Measurements from ENCODE around the gene CTBP2.

CTBP2 gene

DNA sequence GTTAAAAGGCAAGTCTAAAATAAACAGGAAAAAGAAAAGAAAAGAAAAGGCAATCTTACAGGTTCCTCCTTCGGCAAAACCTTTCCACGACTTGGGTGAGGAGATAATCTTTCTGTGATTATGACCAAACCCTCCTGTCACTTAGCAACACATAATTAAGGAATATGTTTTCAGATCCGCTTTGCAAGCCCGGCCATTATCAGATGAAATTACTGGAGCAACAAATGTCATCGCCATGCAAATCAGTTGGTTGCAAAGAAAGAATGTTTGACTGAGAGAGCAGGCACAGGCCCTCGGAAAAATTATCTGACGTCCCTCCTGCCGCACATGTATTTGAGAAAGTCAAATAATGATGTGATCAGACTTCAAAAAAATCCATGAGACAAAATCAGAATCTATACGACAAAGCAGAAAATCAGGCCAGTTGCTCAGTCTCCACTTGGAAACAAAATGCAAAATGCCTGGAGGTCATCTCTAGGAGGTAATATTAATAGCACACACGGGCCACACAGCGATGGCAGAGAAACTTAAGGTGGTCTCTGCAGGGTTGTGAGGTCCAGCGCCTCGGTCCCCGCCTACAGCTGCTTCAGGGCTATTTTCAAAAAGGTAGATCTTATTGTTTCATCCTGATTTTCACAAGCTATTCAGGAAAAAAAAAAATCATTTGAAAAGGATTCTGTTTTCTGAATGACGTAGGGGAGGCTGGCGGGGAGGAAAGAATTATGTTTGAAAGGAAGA is 135.7 kb downstream of the CTBP2 start:
- DNase-seq (ENCODE audit: low spot score): no peak

DNA sequence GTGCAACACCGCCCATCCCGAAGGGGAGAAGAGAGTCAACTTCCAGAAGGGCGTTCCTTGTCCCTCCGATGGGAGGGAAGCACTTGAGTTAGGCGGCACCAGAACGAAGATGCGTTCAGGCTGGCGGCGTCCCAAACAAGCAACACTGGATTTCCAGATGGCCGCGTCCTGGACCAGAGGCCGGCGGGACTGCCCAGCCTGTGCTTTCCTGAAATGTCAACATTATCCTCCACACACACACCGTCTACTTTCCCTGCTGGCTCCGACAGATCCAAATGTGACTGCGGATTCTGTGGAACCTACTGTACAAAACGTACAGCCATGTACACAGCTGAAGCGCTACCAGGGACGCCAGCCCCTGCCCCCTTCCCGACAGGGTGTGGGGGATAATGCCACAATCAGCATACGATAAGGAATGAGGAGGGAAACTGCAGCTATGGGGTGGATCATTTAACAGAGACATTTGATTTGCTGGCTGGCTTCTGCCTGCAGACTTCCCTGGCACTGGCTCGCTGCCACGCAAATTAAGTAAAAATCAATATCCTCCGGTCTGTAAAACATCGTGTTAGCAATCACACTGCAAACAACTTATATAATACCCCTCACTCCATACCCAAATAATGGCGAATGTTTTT is 136.4 kb downstream of the CTBP2 start:
- no peak for DNase-seq (ENCODE audit: low spot score)

GRCh38 chr10:125023255-125023654 is 137.1 kb downstream of the CTBP2 start:
- no peak for DNase-seq (ENCODE audit: low spot score)

- no peak for DNase-seq (ENCODE audit: low spot score)
These were observed 137.7 kb downstream of the CTBP2 start for GRCh38 chr10:125022671-125023070.

DNA sequence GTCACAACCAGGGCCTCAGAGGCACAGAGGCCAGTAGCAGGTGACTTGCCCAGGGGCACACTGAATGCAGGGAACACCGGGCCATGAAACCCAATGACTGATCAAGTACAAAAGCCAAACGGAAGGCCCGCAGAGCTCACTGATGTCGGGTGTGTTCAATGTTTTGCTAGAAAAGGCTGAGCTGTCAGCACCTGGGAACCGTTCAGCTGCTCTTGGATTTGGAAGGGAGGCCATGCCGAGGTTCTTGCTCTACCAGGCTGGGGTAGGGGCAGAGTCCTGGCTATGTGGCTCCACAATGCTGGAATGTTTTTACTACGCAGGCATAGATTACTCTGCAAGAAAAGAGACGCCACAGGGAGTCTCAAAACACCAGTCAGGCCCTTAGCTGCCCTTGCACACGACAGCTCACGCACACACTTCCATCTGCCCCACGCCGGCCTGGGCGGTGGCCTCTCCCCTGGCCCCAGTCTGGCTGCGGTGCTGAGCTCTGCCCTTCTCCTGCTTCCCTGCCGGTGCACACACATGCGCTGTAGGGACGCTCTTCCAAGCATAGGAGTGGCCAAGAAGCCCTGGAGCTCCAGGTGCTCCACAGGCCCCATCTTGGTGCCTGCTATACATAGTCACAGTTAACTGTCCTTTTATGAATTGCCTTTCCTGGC is 138.5 kb downstream of the CTBP2 start:
- no peak for DNase-seq (ENCODE audit: low spot score)

DNA sequence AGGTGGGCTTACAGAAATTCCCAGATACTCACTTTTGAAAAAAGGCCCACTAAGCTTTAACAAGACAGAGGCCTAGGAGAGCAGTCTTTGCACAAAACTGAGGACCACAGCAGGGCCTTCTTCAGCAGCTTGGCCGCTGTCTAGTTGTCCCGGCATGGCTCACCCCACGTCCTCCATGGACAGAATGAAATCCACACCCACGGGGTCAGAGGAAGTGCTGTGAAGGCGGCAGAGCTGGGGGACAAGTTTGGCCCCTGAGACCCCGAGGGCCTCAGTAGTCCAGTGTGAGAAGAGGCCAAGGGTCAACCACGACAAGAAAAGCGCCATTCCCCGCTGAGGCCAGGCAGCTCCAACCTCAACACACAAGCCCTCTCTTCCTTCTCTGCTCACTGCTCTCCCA is 139.5 kb downstream of the CTBP2 start:
- DNase-seq (ENCODE audit: low spot score): no peak

DNA sequence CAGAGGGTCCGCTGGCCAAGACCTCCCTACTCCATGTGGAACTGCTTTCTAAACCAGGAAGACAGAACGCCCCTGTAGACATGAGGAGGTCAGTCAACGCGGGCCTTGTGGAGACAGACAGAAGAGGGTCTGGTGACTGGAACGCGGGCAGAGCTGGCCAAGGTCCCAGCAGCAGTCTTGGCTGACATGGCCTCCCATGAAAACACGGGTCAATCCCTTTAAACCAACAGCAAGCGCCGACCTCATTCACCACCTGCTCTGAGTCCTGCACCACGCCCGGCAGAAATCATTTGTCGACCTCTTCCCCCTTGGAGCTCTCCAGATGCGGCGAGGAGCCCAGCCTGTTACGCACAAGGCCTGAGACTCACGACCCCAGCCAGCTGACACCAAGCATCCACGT is 140.0 kb downstream of the CTBP2 start:
- DNase-seq (ENCODE audit: low spot score): no peak

DNA sequence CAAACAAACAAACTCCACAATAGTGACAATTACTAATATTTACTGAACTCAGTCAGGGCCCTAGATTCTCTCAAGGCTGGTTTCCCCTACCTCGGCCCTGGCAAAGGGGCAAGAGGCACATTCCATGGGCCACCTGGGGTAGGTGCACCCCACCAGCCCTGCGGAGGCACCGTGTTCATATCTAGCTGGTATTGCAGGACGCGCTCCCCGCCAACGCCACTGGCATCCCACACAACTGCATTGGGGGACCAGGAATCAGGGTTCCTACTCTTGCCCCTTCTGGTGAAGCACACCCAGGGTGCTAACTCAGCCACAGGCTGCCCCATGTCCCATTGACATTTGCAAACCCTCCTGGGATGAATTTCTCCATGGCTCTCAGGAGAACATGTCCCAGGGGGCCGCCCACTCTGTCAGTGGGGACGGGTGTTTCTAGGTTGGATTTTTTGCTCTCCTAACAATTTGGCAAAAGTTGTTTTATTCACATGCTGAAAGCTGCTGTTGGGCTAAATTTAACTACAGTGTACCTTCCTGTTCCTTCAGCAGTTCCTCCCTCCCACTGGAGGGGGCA is 141.7 kb downstream of the CTBP2 start:
- no peak for DNase-seq (ENCODE audit: low spot score)

- no peak for DNase-seq (ENCODE audit: low spot score)
These were observed 142.6 kb downstream of the CTBP2 start for GRCh38 chr10:125017547-125018298.

GRCh38 chr10:125016611-125017202 is 143.7 kb downstream of the CTBP2 start:
- no peak for DNase-seq (ENCODE audit: low spot score)

DNA sequence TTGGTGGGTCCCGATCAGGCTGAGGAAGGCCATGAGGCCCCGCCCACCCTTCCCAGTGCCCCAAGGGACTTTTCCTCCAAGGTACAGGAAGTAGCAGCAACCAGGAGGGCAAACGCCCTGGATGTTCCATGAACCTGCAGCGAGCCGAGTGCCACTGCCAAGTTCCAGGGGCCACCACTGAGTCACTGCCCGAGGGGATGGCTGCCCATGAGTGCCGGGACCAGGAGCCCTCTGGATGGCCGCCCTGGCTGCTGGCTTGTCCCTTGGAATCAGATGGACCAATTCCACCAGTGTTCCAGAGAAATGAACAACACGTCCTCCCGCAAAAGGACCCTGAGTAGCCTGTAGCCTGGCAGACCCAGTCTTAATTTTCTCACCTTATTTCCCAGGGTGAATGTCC is 144.2 kb downstream of the CTBP2 start:
- DNase-seq (ENCODE audit: low spot score): no peak

DNA sequence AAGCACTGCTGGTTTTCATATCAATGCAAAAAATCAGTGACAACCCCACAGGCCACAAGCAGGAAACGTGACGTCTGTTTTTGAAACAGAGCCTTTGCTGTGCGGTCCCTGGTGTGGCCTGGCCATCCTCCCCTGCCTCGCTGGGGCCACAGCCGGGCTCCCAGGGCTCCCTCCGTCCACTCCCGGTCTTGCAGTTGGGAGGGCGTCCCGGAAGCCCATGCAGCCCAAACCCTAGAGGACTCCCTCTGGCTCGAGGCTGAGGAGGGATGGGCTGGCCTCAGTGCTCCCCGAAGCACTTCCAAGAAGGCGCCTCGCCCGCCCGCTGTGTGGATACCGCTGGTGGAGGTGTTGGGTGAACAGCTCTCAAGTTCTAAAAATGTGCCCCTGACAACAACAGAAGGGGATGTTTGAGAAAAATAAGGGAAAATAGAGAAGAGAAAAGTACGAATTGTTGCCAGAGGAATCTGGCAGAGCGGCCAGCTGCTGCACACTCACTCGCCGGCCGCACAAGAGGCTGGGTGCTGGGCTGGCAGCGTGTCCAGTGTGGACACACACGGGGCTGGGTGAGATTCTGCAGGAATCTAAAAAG is 144.9 kb downstream of the CTBP2 start:
- no peak for DNase-seq (ENCODE audit: low spot score)

- DNase-seq (ENCODE audit: low spot score): no peak
These were observed 145.5 kb downstream of the CTBP2 start for GRCh38 chr10:125014836-125015355.

- no peak for DNase-seq (ENCODE audit: low spot score)
These were observed 146.1 kb downstream of the CTBP2 start for GRCh38 chr10:125014086-125014830.

DNA sequence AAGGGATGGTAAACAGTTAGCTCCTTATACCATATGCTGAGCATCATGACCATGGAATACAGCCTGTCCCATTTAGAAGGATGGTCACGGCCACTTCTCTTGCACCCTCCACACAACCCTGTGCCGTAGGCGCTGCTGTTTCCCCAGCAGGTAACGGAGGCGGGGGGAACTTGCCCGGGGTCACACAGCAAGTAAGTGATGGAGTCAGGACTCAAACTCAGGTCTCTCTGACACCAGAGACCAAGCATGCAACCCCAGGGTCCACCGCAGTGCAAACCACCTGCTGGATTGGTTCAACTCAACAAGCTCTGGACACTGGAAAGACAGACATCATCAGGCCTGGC is 146.9 kb downstream of the CTBP2 start:
- DNase-seq (ENCODE audit: low spot score): no peak

DNA sequence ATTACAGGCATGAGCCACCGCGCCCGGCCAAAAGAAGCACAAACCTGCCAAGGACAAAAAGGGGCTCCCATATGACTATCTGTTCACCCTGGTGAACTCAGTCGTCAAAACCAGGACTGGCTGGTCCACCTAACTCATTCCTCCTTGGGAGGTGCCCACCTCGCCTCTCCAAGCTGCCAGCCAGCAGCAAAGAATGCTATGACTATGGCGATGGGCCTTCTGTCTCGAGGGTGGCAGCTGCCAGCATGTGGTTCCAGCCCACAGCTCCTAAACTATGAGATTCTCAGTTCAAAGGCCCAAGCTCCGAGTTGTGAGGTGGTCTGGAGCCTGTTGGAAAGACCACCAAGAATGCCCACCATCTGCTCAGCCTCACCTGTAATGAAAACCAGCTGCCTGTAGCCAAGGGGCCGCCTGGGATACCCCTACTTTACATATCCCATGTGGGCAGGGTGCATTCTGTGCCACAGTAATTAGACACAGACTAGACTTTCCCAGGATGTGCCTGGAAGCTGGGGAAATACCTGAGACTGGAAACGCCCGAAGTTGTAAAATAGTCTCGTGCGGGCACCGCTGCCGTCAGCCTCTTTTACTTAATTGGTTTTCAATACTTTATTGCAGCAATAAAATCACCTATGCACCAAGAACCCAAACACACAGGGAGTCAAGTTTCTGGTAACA is 147.4 kb downstream of the CTBP2 start:
- no peak for DNase-seq (ENCODE audit: low spot score)

GRCh38 chr10:125011926-125012705 is 148.2 kb downstream of the CTBP2 start:
- DNase-seq (ENCODE audit: low spot score): no peak

DNA sequence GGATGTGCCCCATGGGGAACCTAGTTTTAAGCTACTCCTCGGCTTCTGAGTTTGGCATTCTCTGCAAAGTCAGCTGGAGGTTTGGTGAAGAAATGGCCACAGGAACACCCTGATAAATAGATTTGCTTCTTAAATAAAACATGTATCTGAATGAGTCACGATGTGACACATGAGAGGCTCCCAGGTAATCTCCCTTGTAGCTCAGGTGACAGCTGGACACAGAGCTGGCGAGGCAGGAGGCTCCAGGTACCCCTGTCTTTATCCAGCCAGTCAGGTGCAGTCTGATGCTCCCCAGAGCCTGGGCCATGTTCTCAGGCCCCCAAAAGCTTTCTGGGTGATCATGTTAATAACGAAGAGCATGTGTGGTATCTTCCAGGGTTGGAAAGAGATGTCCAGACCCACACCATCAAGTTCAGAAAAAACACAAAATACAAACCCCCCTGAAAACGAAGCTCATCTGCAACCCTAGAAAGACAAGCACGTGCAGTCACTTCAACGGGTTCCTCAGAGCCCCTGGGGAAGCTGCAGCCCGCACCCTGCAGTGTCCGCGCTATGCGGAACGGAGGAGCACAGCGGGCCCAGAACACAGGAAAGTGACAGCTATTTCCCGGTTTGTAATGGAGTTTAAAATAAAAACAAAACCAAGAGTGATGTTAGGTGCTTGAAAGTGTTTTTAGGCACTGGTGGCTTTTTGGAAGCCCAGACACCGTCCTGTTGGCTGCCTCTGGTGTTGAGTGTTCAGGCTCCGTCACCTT is 149.0 kb downstream of the CTBP2 start:
- no peak for DNase-seq (ENCODE audit: low spot score)

DNA sequence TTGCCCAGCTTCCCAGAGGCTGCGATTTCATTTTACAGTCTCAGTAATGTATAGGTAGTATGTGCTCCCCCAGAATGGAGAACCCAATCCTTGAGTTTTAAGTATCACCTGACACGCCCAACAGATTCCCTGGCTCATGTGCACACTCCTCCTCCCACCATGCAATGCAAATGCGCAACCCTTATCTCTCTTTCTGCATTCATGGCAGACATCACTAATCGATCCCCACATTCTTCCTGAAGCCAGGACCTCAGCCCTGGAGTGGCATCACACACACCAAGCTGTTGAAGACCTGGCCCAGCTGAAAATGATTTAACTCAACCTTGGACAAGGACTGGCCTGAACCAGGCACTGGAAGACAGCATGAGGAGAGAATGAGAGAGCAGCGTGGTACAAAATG is 150.0 kb downstream of the CTBP2 start:
- no peak for DNase-seq (ENCODE audit: low spot score)

Measured in RKO (cell line).